ENCODE results near the gene TTC28.

Gene TTC28

DNA sequence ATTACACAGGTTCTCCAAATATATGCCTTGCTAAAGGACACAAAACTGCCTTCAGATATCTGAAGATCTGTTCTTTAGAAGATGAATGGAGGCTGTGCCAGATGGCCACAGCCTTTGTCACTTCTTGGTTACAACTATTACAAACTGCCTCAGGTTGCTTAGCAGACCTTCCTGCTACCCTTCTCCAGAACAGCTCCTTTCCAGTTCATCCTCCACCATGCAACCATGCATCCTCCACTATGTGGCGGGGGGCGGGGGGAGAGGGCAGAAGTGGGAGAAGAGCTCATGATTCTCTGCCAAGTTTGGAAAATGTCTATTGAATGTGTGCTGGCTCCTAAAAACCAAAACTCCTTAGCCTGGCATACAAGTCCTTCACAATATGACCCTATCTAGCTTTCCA is 267.5 kb downstream of the TTC28 start:
- in situ Hi-C loops (cut with MboI; ENCODE audit: low sequenced_read_pairs) = no loop called here

- in situ Hi-C loops (cut with MboI; ENCODE audit: low sequenced_read_pairs) = no loop called here
Observed at GRCh38 chr22:28411125-28411524, 268.5 kb downstream of the TTC28 start.

DNA sequence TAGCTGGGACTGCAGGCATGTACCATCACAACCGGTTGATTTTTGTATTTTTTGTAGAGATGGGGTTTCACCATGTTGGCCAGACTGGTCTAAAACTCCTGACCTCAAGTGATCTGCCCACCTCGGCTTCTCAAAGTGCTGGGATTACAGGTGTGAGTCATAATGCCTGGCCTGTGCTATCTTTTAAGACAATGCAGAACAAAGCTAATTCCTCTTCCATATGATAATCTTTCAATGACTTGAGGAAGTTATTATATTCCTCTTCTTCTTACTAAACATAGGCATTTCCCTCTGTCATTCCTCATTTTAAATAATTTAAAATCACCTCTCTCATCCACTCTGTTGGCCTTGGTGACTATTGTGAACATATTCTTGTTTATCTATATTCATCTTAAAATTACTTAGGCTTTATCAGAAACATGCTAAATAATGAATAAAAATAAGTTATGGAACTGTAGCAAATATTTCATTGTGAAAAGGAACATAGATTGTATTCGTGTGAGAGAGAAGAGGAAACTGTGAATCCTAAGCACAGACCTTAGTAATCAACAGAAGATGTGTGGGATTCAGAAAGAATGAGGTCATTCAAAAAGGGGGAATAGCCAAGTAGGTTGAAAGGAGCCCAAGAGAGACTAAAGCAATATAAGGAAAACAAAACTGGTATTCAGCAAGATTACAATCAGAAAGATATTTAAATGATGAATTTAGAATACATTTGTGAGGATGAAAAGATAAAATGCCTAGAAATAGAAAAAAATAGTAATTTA is 269.4 kb downstream of the TTC28 start:
- in situ Hi-C loops (cut with MboI; ENCODE audit: low sequenced_read_pairs) = no loop called here

GRCh38 chr22:28408709-28409108 is 270.9 kb downstream of the TTC28 start:
- in situ Hi-C loops (cut with MboI; ENCODE audit: low sequenced_read_pairs) = no loop called here

DNA sequence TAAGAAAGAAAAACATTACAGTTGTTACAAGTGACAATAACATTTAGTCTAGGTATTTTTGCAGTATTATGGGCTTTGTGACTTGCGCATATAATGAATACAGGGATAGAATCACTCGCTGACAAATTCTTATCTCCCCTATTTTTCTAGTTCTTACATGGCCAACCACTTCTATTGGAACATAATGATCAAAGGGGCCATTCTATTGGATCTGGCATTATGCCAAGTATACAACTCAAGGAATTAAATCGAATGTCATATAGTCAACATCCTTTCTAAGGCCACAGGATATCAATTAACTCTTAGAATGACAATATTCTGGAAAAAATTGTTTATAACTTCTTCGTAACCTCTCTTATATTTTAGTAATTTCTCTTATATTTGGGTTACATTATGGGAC is 272.0 kb downstream of the TTC28 start:
- in situ Hi-C loops (cut with MboI; ENCODE audit: low sequenced_read_pairs) = no loop called here

- in situ Hi-C loops (cut with MboI; ENCODE audit: low sequenced_read_pairs) = no loop called here
Observed at GRCh38 chr22:28406246-28406645, 273.4 kb downstream of the TTC28 start.

DNA sequence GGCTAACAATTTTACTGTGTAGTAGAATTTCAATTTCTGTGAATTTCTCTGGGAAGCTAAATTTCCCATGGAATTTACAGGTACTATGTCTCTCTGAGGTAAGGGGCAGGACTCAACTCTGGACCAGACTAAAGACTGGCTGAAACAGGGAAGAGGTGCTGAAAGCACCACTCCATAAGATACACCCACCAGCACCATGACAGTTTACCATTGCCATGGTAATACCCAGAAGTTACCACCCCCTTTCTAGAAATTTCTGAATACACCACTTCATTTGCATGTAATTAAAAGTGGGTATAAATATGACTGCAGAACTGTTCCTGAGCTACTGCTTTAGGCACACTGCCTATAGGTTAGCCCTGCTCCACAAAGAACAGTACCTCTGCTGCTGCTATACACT is 274.1 kb downstream of the TTC28 start:
- in situ Hi-C loops (cut with MboI; ENCODE audit: low sequenced_read_pairs) = no loop called here

DNA sequence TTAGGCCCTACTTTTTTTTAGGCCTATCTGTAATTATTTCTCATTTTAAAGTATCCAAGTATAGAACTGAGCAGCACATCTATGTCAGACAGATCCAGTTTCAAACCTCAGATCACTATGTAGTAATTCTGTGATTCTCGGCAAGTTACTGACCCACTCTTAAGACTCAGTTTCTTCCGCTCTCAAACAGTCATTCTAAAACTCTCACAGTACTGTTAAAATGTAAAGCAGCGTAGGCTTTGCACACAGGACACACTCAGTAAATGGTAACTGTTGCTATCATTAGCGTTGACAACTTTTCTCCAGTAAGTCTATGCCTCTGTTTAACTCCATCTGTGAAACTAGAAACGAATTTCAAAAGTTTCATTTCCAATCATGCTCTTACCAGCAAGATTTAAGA is 277.1 kb downstream of the TTC28 start:
- in situ Hi-C loops (cut with MboI; ENCODE audit: low sequenced_read_pairs) = no loop called here

DNA sequence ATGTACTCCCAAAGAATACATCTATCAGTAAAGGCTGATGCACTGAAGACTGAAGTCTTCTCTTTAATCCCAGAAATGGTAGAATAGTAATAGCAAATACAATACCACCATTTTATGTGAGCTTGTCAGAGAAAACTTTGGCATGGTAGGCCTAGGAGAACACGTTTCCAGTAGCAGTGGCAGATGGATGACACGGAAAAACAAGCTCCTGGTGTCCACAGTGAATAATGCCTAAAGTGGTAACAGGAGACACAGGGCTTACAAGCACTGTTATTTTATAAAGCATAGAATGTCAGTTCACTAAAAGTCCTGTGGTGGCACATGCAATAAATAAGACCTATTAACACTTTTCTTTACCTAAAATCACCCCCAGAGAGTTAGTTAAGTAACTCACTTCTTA is 277.6 kb downstream of the TTC28 start:
- in situ Hi-C loops (cut with MboI; ENCODE audit: low sequenced_read_pairs) = no loop called here

GRCh38 chr22:28398981-28399380 is 280.7 kb downstream of the TTC28 start:
- in situ Hi-C loops (cut with MboI; ENCODE audit: low sequenced_read_pairs) = no loop called here

DNA sequence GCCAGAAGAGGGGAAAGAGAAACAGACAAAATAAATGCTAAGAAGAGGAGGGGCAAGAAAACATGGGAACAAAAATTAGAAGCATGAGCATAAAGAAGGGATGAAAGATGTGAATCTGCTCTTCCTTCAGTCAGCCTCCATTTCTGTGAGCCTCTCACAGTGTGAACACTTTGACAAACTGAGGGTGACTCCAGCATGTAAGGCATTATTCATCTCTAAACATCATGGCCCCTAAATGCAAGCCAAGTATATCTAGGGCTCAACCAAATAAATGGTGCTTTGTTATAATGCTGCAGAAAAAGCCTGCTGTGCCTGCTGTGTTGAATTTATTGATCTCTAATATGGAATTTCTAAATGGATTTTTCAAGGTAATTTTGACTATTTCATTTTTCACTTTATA is 281.3 kb downstream of the TTC28 start:
- in situ Hi-C loops (cut with MboI; ENCODE audit: low sequenced_read_pairs) = no loop called here

DNA sequence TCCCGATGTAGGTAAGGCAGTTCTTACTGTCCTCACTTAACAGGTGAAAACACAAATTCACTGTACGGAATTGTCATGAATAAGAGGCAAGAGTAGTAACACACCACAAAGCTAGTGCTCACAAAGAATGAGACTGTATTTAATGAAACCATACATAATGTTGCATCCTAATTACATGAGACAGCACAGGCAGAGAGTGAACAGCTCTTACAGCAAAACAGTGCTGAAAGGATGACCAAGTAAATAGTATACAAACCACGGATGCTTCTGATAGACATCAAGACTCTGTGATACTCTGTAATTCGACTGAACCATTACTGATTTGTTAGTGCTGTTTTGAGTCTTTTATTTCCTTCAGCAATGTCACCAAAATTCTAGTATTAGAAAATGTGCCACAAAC is 282.3 kb downstream of the TTC28 start:
- in situ Hi-C loops (cut with MboI; ENCODE audit: low sequenced_read_pairs) = no loop called here

- in situ Hi-C loops (cut with MboI; ENCODE audit: low sequenced_read_pairs) = no loop called here
Observed at GRCh38 chr22:28395920-28396753, 283.5 kb downstream of the TTC28 start.

DNA sequence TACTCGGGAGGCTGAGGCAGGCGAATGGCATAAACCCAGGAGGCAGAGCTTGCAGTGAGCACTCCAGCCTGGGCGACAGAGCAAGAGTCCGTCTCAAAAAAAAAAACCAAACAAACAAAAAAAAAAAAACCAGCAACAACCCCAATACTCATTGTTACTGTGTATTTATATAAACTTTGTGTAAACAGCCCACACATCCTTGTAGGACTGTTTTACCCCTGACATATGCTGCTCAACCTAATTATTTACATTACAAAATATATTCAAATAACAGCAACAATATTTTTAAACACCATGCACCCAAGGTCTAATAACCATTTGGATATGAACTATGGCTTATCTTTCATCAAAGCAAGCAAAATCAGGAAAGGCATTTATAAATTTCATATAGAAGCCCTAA is 284.1 kb downstream of the TTC28 start:
- in situ Hi-C loops (cut with MboI; ENCODE audit: low sequenced_read_pairs) = no loop called here

DNA sequence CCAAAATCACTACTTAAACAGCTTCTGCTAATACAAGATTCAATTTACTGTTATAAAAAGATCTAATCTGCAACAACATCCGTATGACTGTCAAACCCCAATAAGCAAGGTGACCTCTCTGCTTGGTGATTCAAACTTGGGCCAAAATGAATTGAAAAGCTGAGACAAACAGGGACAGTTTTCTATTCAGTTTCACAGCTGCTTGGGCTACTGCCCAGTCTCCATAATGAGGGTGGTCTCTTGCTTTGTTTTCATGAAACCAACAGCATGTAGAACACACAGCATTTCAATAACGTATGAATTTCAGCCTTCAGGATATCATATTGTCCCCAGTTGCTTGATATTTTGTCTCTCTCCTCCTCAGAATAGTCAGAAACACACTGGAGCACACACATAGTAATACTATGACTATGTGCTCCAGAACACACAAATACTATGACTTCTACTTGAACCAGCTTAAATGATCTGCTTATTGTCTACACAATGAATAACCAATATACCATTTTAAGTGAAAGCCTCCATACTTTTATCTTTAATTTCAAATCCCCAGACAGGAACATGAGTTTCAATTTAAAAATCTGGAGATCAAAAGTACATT is 285.0 kb downstream of the TTC28 start:
- in situ Hi-C loops (cut with MboI; ENCODE audit: low sequenced_read_pairs) = no loop called here

- in situ Hi-C loops (cut with MboI; ENCODE audit: low sequenced_read_pairs) = no loop called here
Observed at GRCh38 chr22:28381429-28382167, 298.0 kb downstream of the TTC28 start.

DNA sequence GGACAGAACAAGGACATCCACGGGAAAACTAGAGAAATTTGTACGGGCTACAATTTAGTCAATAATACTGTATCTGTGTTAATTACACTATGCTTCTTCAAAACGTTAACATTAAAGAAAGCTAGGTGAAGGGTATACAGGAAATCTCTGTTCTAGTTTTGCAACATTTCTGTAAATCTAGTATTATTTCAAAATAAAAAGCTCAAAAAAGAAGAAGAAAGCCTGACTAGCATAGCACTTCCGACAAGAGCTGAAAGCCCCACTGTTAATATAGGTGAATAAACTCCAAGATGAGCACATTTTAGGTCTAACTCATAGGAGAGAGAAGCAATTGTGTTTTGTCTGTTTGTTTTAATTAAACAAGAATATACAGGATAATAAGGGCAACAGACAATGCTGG is 299.7 kb downstream of the TTC28 start:
- in situ Hi-C loops (cut with MboI; ENCODE audit: low sequenced_read_pairs) = no loop called here

DNA sequence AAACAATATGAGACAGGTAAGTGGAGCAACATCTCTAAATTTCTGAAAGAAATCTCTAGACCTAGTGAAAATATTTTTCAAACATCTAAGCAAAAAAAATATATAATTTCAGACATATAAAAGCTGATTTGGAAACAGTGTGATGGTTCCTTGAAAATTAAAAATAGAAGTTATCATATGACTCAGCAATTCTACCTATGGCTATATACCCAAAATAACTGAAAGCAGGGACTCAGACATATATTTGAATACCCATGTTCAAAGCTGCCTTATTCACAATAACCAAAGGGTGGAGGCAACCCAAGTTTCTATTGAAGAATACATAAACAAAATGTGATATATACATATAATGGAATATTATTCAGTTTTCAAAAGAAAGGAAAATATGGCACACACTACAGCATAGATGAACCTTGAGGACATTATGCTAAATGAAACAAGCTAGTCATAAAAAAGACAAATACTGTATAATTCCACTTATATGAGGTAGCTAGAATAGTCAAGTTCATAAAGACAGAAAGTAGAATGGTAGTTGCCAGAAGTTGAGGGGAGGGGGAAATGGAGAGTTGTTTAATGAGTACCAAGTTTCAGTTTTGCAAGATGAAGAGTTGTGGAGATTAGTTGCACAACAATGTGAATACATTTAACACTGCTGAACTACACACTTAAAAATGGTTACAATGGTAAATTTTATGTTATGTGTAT is 300.4 kb downstream of the TTC28 start:
- in situ Hi-C loops (cut with MboI; ENCODE audit: low sequenced_read_pairs) = no loop called here

DNA sequence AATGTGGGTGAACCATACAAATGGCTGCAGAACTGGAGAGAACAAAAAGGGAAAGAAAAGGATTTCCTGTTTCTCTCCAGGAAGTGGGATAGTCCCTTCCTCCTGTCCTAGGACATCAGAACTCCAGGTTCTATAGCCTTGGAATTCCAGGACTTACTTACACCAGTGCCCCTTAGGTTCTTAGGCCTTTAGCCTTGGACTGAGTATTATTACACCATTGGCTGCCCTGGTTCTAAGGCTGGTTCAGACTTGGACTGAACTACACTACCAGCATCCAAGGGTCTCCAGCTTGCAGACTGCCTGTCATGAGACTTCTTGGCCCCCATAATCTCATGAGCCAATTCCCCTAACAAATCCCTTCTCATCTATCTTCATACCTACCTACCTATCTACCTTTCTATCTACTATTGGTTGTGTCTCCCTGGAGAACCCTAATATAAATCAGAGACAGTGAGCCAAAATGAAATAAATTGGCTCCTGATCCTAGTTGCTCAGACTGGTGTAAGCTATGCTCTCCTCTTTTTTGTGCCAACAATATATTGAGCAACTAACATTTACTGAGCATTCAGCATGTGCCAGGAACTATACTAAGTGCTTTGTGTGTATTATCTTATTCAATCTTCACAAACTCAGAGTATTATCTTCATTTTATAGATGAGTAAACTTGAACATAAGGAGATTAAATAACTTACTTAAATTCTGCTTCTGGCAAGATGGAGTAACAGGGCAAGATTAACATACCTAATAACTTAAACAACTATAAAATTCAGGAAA is 303.7 kb downstream of the TTC28 start:
- in situ Hi-C loops (cut with MboI; ENCODE audit: low sequenced_read_pairs) = no loop called here

- in situ Hi-C loops (cut with MboI; ENCODE audit: low sequenced_read_pairs) = no loop called here
Observed at GRCh38 chr22:28373831-28374230, 305.8 kb downstream of the TTC28 start.
